22Rv1 (cell line): ENCODE data around the gene TPCN2.
A peak's percentile ranks its signal among the peaks of the same experiment; 100 is the strongest.

ENCODE experiments used
- CTCF ChIP-seq: fragments of 450-650 bp; IDR thresholded peaks from 2 replicates; pipeline ENCODE4 v1.5.1; 2017; ENCODE audit warnings: mild to moderate bottlenecking
- ZFX ChIP-seq: fragments of 450-650 bp; IDR thresholded peaks from 2 replicates; pipeline ENCODE4 v1.6.1; 2017; ENCODE audit warnings: antibody characterized with exemption, borderline replicate concordance

- TF ChIP-seq CTCF (0 out of 2 replicates have a peak, but pooled peaks have one; percentile 5), ZFX (no peak)
These were observed 5.9 kb downstream of the TPCN2 start for GRCh38 chr11:69054397-69055211.
